ENCODE measurements around the gene STXBP6.

DNA sequence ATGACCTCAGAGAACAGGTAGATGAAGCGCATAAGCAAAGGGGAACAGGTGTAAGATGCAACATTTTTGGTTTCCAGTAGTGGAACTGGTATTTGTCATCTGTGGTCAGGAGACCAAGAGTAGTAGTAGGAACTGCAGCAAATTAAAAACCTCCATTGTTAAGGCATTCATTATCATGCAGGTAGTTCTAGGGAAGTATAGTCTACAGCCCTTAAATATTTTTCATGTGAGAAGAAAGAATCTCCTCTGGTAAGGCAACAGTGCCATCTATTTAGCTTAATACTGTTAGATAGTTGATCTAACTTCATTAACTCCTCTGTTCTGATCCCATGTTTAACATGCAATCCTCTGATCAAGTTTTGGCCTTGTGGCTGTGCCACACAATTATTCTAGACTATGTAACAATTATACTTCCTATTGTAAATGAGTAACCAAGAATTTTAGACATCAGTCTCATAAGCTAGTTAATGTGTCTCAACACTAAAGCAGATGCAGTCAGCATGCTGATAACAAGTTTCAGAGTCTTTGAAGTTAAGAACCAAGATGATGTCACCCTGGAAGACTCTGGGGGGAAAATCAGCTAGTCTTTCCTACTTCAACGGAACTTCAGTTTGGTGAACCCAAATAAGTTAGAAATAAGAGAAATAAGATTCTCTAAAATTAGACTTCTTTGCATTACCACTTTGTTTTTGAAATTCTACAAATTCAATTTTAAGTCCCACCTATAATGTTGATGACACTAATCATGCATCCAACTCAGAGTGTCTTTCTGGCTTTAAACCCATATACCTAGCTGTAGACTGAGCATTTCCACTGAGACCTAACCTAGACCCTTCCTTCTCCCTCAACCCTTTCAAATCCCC, 70.9 kb downstream of the STXBP6 start:
- TF ChIP-seq, protein P1, sequence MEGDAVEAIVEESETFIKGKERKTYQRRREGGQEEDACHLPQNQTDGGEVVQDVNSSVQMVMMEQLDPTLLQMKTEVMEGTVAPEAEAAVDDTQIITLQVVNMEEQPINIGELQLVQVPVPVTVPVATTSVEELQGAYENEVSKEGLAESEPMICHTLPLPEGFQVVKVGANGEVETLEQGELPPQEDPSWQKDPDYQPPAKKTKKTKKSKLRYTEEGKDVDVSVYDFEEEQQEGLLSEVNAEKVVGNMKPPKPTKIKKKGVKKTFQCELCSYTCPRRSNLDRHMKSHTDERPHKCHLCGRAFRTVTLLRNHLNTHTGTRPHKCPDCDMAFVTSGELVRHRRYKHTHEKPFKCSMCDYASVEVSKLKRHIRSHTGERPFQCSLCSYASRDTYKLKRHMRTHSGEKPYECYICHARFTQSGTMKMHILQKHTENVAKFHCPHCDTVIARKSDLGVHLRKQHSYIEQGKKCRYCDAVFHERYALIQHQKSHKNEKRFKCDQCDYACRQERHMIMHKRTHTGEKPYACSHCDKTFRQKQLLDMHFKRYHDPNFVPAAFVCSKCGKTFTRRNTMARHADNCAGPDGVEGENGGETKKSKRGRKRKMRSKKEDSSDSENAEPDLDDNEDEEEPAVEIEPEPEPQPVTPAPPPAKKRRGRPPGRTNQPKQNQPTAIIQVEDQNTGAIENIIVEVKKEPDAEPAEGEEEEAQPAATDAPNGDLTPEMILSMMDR (conservative IDR thresholded peaks at IDR 0.05) = no peak
- no peak for TF ChIP-seq EZH2 (IDR thresholded peaks at IDR 0.05; ENCODE audit: low read depth)

All from PC-9 (cell line).